HCT116 (cell line): ENCODE results near the gene CCL1.

ENCODE experiments used
- EGR1 ChIP-seq: IDR thresholded peaks from 2 replicates; pipeline ENCODE4 v1.6.1; 2012; ENCODE audit warnings: low read depth
- EZH2 ChIP-seq: fragments of 200-600 bp; sonication (generic); IDR thresholded peaks from 2 replicates; pipeline ENCODE4 v1.6.1; 2017; ENCODE audit warnings: antibody characterized with exemption, mixed run types
- EZH2phosphoT487 ChIP-seq: fragments of 200-600 bp; IDR thresholded peaks from 2 replicates; pipeline ENCODE4 v1.6.1; 2018; ENCODE audit warnings: antibody characterized with exemption, borderline replicate concordance
- POLR2A ChIP-seq: IDR thresholded peaks from 2 replicates; pipeline ENCODE4 v1.7.0; 2011; ENCODE audit warnings: borderline replicate concordance; ENCODE audit not compliant: insufficient read depth, insufficient read length; ENCODE audit errors: extremely low read depth
- RAD21 ChIP-seq: IDR thresholded peaks from 2 replicates; pipeline ENCODE4 v1.6.1; 2012; ENCODE audit warnings: low read depth, mild to moderate bottlenecking
- SP1 ChIP-seq: IDR thresholded peaks from 2 replicates; pipeline ENCODE4 v1.6.1; 2012; ENCODE audit warnings: low read depth
- YY1 ChIP-seq: IDR thresholded peaks from 2 replicates; pipeline ENCODE4 v1.6.1; 2011; ENCODE audit warnings: low read length, low read depth, moderate library complexity, mild to moderate bottlenecking; ENCODE audit not compliant: insufficient replicate concordance; ENCODE audit errors: extremely low read depth
- TF ChIP-seq, protein P1 (sequence below): IDR thresholded peaks from 2 replicates; pipeline ENCODE4 v1.6.1; 2012
- TF ChIP-seq, protein P2 (sequence below), 3 experiments: fragments of 200-600 bp in 1 of 3; sonication (generic) in 1 of 3; IDR thresholded peaks in 2 of 3; conservative IDR thresholded peaks in 1 of 3; 2 replicates each; pipeline ENCODE4 v1.5.1; 2012 to 2017; ENCODE audit warnings: low read depth in 2 of 3, low read length in 2 of 3, antibody characterized with exemption in 1 of 3, borderline replicate concordance in 1 of 3, control low read depth in 1 of 3, mild to moderate bottlenecking in 1 of 3, mixed read lengths in 1 of 3, mixed run types in 1 of 3, moderate library complexity in 1 of 3; ENCODE audit not compliant: insufficient read depth in 1 of 3
- TF ChIP-seq, protein P3 (sequence below): IDR thresholded peaks from 2 replicates; pipeline ENCODE4 v1.6.1; 2012; ENCODE audit warnings: low read depth

DNA sequence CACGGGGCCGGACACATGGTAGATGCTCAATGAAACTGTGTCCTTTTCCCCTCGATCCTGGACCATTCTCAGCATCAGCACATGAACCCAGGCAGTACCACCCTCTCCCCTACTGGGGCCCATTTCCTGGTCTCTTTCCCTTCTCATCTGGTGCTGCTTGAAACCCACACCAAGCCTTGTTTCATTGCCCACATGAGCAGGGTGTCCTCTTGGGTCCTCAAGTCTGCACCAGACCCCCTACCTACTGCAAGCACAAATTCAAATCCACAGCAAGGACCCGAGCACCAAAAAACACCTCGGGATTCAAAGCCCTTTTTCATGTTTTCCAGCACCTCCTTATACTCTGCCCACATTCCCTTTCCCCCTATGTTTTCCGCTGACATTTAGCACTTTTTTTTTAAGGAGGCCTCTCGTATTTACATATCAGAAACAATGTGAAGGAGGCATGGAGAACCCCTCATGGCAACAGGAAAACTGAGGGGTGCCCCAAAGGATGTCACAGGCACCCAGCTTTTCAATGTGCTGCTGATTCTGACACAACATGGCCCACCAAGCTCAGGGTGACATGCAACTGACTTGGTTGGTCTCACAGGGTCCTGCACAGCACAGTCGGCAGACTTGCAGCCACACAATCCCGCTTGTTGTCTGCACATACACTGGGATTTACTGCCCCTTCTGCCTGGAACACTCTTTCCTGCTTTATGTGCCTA is 4.6 kb upstream of the CCL1 start:
- TF ChIP-seq EZH2phosphoT487 (no peak), SP1 (no peak), POLR2A (no peak), EGR1 (no peak), RAD21 (no peak), EZH2 (no peak), YY1 (no peak)
- TF ChIP-seq, protein P1, sequence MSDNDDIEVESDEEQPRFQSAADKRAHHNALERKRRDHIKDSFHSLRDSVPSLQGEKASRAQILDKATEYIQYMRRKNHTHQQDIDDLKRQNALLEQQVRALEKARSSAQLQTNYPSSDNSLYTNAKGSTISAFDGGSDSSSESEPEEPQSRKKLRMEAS, result no peak
- TF ChIP-seq, protein P2, sequence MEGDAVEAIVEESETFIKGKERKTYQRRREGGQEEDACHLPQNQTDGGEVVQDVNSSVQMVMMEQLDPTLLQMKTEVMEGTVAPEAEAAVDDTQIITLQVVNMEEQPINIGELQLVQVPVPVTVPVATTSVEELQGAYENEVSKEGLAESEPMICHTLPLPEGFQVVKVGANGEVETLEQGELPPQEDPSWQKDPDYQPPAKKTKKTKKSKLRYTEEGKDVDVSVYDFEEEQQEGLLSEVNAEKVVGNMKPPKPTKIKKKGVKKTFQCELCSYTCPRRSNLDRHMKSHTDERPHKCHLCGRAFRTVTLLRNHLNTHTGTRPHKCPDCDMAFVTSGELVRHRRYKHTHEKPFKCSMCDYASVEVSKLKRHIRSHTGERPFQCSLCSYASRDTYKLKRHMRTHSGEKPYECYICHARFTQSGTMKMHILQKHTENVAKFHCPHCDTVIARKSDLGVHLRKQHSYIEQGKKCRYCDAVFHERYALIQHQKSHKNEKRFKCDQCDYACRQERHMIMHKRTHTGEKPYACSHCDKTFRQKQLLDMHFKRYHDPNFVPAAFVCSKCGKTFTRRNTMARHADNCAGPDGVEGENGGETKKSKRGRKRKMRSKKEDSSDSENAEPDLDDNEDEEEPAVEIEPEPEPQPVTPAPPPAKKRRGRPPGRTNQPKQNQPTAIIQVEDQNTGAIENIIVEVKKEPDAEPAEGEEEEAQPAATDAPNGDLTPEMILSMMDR (IDR thresholded peaks at IDR 0.05 in 2 of 3, conservative IDR thresholded peaks at IDR 0.05 in 1 of 3; ENCODE audit: borderline replicate concordance in 1 of 3, insufficient read depth in 1 of 3, low read depth in 2 of 3, low read length in 2 of 3), result no peak
- TF ChIP-seq, protein P3, sequence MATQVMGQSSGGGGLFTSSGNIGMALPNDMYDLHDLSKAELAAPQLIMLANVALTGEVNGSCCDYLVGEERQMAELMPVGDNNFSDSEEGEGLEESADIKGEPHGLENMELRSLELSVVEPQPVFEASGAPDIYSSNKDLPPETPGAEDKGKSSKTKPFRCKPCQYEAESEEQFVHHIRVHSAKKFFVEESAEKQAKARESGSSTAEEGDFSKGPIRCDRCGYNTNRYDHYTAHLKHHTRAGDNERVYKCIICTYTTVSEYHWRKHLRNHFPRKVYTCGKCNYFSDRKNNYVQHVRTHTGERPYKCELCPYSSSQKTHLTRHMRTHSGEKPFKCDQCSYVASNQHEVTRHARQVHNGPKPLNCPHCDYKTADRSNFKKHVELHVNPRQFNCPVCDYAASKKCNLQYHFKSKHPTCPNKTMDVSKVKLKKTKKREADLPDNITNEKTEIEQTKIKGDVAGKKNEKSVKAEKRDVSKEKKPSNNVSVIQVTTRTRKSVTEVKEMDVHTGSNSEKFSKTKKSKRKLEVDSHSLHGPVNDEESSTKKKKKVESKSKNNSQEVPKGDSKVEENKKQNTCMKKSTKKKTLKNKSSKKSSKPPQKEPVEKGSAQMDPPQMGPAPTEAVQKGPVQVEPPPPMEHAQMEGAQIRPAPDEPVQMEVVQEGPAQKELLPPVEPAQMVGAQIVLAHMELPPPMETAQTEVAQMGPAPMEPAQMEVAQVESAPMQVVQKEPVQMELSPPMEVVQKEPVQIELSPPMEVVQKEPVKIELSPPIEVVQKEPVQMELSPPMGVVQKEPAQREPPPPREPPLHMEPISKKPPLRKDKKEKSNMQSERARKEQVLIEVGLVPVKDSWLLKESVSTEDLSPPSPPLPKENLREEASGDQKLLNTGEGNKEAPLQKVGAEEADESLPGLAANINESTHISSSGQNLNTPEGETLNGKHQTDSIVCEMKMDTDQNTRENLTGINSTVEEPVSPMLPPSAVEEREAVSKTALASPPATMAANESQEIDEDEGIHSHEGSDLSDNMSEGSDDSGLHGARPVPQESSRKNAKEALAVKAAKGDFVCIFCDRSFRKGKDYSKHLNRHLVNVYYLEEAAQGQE, result no peak
